NCI-H2227 treated with DMSO at 0.1 percent for 48 hours (cell line): ENCODE data around the gene KIF26A.

Source experiments
- DNase-seq: peaks from one replicate; lab custom pipeline; 2025; lab: John Stamatoyannopoulos, UW

Gene KIF26A

DNA sequence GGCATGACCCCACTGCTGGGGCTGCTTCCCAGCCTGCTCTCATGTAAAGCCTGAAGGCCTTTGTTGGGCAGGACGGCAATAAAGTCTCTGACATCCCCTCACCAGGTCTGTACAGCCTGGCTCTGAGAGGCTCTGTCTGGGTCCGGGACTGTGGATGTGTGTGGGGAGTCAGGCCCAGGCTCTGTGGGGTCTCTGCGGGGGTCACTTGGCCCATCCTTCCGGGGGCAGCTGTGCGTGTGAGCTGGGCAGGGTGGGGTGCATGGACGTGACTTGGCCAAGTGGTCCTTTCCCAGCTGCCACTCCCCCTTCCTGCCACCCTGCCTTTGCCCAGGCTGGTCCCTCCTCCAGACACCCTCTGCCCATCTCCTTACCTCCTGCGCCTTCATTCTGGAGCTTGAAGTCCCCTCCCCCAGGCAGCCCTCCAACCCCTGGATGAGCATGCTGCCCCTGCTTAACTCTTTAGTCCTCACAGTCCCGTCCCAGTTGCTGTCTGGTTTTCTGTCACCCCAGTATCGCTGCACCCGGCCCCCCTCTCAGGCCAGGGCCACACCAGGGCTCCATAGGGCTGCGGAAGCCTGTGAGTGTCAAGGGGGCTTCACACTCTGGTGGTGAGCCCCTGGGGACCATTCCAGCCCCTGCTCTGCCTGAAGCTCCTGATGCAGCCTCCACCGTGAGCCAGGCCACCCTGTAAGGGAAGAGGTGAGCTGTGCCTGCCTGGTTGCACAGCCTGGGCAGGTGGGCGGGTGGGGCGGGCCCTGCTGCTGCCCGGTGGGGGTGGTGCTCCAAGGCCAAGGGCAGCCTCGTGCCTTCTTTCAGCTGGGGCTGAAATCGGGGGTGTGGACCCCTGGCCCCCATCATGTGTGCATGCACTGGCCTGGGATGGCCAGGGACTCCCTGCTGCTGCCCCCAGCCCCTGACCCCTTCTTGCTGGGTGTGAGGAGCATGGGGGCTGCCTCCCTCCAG, 25.5 kb upstream of the KIF26A start:
- no peak for DNase-seq

- DNase-seq, result no peak
Measured at GRCh38 chr14:104113631-104114420, 24.6 kb upstream of the KIF26A start.

DNA sequence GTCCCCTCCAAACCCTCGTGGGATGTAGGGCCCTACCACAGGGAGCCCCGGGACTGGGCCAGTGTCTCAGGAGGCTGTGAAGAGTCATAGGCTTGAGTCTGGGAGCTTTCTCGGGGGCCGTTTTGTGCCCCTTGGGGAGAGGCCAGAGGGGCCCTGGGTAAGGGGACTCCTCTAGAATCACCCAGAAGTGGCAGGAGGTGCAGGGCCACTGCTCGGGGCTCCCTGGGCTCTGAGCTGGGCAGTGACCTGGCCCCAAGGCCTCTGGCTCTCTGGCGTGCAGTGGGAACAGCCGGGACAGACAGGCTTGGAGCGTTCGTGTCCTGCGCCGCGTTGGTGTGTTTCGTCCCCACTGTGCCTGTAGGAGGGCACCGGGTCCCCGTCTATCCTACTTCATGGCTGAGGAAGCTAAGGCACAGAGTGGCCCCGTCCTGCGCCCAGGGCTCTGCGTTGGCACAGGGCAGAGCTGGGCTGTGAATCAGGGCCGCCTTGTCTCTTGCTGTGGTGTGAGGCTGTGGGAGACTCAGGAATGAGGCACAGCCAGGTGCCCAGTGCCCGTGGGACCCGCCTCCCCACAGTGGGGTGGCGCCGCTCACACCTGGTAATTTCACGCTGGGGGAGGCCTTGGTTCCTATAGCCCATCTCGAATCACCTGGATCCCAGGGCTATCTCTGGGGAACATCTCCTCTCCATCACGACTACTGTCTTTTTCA, 23.8 kb upstream of the KIF26A start:
- no peak for DNase-seq

GRCh38 chr14:104115131-104115600, 23.2 kb upstream of the KIF26A start:
- DNase-seq, result no peak

- no peak for DNase-seq
Measured at GRCh38 chr14:104115691-104116287, 22.6 kb upstream of the KIF26A start.

DNA sequence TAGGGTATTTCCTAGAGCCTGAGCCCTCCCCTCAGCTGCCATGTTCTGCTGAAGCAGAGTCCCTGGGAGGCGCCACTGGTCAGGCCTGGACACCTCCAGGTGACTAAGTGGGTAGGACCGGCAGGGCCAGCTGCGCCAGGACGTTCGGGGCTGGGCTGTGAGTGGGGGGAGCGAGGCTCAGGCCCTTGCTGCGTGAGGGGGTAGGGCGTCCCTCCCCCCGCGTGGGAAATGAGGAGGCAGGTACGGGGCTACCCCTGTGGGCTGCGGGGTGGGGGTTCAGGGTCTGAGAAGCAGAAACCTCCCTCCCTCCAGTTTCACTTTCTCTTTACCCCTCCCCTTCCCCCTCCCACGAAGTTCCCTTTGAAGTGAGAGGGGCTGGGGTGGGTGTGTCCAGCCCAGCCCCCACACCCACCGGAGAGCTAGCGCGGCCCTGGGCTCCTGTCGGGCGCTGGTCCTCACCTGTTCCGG, 22.1 kb upstream of the KIF26A start:
- DNase-seq, result no peak

DNA sequence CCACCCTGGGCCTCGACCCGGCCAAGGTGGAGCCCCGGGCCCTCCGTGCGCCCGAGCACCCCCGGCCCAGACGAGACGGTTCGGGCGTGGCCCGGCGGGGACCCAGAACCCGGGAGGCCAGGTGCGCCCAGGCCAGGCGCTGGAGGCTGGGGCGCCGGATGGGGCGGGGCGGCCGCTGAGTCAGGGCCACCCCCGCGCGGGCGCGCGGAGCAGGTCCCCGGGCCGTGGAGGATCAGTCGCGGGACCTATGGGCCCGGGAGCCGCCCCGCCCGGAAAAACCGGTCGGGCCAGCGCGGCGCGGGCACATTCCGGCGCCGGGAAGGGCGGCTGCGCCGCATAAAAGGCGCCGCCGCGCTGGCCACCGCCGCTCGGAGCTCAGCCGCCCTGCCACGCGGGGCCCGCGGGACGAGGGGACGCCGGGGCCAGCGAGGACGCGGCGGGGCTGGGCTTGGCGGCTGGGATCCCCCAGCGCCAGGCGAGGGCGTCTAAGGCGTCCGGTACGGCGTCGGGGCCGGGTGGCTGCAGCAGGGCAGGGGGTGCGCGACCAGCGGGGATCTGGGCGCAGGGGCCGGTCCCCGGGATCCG, 21.5 kb upstream of the KIF26A start:
- no peak for DNase-seq

GRCh38 chr14:104117341-104118005, 20.9 kb upstream of the KIF26A start:
- DNase-seq, result no peak

DNA sequence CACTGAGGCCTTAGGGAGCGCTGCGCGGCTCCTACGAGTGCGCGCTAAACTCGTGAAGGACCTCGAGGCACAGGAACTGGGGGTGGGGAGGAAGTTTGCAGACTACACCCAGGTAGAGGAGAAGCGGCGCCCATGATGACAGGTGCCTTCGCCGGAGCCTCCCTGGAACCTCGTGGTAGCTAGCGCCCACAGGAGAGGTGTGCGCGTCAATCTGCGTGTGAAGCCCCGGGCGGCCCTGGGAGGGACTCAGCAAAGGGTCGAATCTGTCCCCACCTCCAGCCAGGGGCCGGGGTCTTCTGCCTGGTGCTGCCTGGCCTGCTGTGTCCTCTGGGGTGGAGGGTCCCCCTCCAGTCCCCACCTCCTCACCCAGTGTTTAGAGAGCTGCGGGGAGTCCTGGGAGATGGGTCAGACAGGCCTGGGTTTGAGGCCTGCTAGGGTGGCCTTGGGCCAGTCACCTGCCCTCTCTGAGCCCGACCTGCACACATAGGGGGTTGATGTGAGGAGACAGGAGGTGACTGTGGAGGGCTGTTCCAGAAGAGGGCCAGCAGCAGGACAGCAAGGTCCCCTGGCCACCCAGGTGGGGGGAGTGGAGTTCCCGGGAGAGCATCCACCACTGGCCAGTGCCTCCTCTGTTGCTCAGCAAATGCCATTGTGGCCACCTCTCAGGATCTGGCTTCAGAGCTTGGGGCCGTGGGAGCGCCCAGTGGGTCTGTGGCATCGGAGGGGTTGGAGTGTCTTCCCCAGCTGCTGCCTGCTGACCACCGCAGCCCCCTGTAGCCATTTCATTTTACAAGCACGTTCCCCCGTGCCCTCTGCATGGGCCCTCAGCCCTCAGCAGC, 20.2 kb upstream of the KIF26A start:
- no peak for DNase-seq

DNA sequence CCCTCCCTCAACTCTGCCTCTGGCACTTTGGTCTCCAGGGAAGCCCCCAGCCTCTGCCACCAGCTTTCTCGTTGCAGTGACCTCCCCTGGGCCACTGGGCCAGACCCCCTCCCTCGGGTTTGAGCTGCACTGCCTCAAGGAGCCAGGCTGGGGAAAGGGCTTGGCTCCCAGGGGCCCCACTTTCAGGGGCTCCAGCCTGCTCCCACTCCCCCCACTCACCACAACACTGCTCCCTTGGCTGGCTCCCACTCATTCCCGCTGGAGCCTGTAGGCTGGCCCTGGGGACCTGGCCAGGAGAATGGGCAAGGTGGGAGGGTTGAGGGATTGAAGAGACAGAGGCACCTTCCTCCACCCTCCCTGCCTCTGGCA, 19.3 kb upstream of the KIF26A start:
- no peak for DNase-seq

- DNase-seq, result no peak
Measured at GRCh38 chr14:104119488-104120251, 18.7 kb upstream of the KIF26A start.

GRCh38 chr14:104120281-104120741, 18.1 kb upstream of the KIF26A start:
- DNase-seq, result no peak

DNA sequence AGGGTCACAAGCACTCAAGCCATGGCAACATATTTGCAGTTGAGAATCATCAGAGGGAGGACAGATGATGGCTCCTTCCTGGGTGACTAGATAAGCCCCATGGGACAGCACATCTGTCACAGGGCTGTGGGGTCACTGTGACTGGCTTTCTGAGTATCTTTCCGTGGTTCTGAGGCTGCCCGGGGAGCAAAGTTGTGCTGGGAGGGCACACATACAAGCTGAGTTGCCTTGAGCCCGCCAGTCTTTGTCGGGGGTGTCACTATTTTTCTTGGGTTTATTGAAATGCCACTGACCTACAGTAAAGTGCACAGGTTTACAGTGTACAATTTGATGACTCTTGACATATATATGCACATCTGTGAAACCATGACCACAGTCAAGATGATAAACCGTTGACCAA, 17.2 kb upstream of the KIF26A start:
- no peak for DNase-seq

GRCh38 chr14:104123879-104124278, 14.5 kb upstream of the KIF26A start:
- no peak for DNase-seq

DNA sequence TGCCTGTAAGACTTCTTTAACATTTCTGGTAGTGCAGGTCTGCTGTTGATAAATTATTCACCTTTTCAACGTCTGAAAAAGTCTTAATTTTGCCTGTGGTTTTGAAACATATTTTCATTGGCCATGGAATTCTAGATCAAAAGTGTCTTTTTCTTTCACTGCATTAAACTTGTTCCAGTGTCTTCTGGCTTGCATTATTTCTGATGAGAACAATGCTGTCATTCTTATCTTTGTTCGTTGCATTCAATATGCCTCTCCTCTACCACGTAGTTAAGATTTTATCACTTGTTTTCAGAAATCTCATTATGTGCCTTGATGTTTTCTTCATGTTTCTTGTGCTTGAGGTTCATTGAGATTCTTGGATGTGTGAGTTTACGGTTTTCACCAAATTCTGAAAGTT, 13.4 kb upstream of the KIF26A start:
- DNase-seq, result no peak

- DNase-seq, result no peak
Measured at GRCh38 chr14:104126753-104127152, 11.6 kb upstream of the KIF26A start.

DNA sequence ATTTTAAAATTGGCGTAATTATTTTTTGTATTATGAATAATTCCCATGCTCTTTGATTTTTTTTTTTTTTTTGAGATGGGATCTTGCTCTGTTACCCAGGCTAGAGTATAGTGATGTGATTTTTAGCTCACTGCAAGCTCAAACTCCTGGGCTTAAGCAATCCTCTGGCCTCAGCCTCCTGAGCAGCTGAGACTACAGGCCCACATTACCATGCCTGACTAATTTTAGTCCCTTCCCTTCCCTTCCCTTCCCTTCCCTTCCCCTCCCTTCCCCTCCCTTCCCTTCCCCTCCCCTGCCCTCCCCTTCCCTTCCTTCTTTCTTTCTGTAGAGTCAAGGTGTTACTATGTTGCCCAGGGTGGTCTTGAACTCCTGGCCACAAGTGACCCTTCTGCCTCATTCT, 9.4 kb upstream of the KIF26A start:
- no peak for DNase-seq

GRCh38 chr14:104129556-104129955, 8.8 kb upstream of the KIF26A start:
- DNase-seq, result no peak
